A673 (cell line): Measurements from ENCODE around the gene KANK4.

Experiments used
- EZH2 ChIP-seq: fragments of 200-600 bp; sonication (generic); IDR thresholded peaks from 2 replicates; pipeline ENCODE4 v1.6.1; 2017; ENCODE audit warnings: borderline replicate concordance, low read depth, mild to moderate bottlenecking, mixed read lengths, antibody characterized with exemption, low read length; ENCODE audit not compliant: poor library complexity, severe bottlenecking
- TF ChIP-seq, protein P1 (sequence below): fragments of 300-800, 200-600 bp; sonication (generic); conservative IDR thresholded peaks from 2 replicates; pipeline ENCODE4 v1.5.1; 2017; ENCODE audit warnings: low read depth, mild to moderate bottlenecking, antibody characterized with exemption, low read length, moderate library complexity, mixed read lengths

DNA sequence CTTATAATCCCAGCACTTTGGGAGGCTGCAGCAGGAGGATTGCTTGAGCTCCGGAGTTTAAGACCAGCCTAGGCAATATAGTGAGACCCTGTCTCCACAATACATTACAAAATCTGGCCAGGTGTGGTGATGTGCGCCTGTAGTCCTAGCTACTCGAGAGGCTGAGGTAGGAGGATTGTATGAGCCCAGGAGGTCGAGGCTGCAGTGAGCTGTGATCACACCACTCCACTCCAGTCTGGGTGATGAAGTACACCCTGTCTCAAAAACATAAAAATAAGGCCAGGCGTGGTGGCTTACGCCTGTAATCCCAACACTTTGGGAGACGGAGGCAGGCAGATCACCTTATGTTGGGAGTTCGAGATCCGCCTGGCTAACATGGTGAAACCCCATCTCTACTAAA lies 96.9 kb downstream of the KANK4 start:
- TF ChIP-seq, protein P1, sequence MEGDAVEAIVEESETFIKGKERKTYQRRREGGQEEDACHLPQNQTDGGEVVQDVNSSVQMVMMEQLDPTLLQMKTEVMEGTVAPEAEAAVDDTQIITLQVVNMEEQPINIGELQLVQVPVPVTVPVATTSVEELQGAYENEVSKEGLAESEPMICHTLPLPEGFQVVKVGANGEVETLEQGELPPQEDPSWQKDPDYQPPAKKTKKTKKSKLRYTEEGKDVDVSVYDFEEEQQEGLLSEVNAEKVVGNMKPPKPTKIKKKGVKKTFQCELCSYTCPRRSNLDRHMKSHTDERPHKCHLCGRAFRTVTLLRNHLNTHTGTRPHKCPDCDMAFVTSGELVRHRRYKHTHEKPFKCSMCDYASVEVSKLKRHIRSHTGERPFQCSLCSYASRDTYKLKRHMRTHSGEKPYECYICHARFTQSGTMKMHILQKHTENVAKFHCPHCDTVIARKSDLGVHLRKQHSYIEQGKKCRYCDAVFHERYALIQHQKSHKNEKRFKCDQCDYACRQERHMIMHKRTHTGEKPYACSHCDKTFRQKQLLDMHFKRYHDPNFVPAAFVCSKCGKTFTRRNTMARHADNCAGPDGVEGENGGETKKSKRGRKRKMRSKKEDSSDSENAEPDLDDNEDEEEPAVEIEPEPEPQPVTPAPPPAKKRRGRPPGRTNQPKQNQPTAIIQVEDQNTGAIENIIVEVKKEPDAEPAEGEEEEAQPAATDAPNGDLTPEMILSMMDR: no peak
- TF ChIP-seq EZH2: no peak
